Measurements from ENCODE around the gene SERPINB12.

Gene SERPINB12, protein sequence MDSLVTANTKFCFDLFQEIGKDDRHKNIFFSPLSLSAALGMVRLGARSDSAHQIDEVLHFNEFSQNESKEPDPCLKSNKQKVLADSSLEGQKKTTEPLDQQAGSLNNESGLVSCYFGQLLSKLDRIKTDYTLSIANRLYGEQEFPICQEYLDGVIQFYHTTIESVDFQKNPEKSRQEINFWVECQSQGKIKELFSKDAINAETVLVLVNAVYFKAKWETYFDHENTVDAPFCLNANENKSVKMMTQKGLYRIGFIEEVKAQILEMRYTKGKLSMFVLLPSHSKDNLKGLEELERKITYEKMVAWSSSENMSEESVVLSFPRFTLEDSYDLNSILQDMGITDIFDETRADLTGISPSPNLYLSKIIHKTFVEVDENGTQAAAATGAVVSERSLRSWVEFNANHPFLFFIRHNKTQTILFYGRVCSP

DNA sequence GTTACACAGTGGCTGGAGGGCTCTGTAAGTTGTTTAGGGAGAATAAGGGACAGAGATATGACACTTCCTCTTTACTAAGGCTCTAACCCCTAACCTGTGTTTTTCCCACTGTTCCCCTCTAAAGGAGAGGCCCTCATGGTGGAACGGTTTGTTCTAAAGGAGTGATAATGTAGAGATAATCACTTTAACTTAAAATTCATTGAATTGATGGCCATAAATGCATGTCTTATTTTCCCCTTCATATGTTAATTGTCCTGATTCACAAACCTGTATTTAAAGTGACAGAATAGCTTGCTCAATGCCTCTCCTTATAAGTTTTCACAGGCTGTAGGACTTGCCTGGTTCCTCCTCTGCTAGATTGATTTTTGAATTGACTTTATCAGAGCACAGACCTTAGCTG lies at the start of gene SERPINB12:
Gene SERPINB12, plus strand, starts transcription at position 301 of the 400 bp plus-strand sequence. CDS start 13,791 bp downstream, outside the sequence.
- FAIRE-seq (no peak), DNase-seq (ENCODE audit: low spot score) (no peak)

DNA sequence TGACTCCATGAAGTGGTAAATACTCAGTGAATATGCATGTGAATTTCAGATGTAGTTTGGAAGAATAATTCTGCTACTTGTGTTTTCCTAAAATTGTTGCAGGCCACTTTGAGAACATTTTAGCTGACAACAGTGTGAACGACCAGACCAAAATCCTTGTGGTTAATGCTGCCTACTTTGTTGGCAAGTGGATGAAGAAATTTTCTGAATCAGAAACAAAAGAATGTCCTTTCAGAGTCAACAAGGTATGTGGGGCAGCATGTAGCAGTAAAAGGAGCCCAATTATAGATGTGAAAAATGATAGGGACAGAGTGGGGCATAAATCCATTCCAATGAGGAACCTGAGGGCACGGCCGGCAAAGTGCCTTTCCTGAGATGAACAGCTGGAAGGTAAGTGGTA lies 49.3 kb upstream of the SERPINB12 start:
- FAIRE-seq (no peak), DNase-seq (ENCODE audit: low spot score) (no peak)

DNA sequence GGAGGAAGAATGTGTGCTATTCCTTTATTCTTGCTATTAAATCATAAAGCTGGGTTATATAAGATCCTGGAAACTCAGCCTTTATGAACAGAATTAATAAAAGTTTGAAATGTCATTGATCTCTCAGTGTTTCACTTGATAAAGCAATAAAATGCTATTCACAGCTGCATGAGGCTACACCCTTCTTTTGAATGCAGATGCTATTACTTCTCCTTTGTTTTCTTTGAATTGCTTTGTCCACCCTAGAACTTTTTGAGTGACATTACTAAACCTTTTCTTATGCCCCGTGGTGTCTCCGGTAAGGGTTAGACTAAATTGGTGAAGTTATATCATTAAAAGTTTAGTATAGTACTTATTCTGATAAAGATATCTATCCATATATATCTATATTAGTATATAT lies 46.5 kb upstream of the SERPINB12 start:
- no peak for FAIRE-seq
- DNase-seq (ENCODE audit: low spot score), result no peak

DNA sequence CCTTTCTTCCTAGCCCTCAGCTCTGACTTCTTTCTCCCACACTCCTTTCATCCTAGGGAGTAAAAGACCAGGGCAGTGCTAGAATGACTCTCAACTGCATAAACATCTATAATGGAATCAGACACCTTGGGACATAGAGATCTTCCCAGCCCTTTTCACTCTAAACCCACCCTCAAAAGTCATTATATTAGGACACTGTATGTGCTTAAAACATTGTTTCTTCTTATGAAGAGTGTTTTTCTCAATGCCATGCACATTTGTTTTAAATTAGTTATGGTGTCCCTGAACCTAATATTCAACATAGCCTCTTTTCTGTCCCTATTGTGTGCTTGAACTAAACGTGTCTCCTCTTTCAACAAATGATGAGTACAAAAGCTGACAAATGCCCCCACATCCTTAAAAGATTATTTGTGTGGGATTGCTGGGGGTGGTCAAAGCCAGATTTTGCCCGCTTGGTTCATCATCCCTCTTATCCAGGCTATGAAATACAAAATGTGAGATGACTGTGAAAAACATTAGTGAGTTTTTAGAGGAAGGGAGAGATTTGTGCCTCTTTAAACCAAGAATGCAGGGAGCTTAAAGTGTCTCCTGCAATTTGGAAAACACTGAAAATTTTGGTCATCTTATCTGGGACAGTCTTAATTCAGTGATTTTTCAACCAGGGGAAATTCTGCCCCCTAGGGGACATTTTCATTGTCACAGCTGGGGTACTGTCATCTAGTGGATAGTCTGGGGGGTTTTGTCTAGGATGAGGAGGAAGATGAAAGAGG lies 36.4 kb upstream of the SERPINB12 start:
- DNase-seq (ENCODE audit: low spot score), result no peak

DNA sequence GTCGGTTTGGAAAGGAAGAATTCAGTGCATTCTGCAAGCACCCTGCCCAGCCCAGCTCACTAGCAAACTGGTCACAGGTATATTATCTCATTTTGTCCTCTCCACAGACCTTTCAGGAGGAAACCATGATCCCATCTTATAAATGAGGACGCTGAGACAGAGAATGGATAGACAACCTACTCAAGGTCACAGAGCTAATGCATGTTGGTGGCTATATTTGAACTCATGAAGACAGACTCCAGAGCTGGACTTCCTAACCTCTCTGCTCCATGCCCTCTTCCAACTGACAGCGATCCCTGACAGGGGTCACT lies 35.9 kb upstream of the SERPINB12 start:
- no peak for FAIRE-seq
- DNase-seq (ENCODE audit: low spot score), result no peak

More for the DNA sequence above, 36.4 kb upstream of the SERPINB12 start:
- no peak for FAIRE-seq

DNA sequence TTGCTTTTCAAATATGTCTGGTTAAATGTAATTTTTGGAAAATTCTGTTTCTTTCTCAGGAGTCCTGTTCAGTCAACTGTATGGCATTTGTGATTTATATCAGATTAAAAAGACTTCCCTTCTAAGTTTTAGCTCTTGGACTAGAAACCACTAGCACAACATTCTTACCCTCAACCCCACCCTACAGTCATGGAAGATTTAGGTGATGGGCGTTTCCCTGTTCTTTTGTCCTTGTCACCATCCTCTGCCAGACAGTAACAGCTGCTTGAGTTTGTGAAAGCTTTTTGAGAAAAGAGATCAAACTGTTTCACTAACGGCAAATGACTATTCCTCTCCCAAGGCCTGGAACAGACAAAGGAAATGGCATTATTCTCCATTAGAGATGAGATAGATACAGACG lies 33.6 kb upstream of the SERPINB12 start:
- DNase-seq (ENCODE audit: low spot score) (no peak), FAIRE-seq (no peak)

DNA sequence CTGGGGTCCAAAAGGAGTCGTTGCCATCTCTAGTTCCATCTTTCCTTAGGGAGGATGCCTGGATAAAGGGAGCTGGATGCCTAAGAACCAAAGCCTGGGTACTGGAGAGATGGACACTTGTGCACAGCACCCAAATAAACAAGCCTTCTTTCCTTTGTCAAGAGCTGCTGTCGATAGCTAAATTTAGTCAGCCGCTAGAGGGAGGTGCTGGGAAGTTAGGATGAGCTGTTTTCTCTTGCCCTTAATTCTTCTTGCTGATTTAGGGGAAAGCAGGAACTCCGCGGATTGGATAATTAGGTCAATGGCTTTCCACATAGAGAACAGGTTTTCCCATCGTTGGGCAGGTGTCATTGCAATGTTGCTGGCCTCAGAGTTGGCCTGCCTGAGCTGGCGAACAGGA lies 30.9 kb upstream of the SERPINB12 start:
- FAIRE-seq (no peak), DNase-seq (ENCODE audit: low spot score) (no peak)

DNA sequence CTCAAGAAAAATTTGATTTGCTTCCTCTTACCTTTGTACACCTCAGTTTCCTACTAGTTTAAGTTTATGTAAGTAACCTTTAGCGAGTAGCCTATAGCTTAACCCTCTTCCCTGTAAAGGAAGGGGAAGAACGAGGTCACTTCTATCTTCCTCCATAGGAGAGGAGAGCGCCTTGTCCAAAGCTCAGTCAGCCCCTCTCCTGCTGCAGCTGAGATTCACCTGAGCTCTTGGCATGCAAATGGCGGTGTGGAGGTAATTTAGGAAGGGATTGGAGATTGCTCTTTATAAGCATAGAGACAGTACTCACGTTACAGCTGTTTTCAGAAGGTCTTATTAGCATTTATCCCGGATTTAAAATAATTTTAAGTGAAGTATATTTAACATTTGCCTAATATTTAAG lies 27.8 kb upstream of the SERPINB12 start:
- FAIRE-seq (no peak), DNase-seq (ENCODE audit: low spot score) (no peak)

DNA sequence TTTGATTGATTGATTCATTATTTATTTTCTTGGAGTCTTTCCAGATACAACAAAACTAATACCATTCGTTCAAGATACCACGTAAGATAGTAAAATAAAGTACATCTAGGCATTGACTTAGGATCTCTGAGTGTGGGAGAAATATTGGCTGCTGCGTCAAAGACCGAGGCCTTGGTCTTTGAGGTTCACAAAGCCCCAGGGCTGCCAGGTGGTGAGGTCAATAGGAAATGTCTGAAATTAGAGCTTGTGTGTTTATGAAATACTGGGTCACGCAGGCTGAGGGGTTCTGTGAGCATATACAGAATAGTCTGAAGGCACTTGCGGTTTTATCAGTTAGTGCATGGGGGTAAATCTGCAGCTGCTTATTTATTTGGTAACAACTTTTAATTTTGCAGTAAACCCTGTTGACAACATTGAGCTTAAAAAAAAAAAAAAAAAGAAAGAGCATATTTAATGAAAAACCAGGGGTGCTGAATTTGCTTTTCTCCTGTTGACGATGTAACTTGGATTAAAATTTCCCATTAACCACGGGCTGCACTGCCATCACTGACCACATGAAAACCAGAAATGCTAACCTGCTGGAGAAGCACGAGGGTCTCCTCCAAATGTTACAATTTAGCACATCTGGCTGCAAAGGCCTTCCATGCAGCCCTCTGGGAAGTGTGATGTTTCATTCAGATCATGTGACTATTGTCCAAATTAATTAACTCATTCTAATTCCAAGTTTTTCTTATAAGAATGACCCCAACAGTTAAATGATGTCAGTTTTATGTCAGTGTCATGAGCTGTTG lies 27.1 kb upstream of the SERPINB12 start:
- FAIRE-seq (no peak), DNase-seq (ENCODE audit: low spot score) (no peak)

DNA sequence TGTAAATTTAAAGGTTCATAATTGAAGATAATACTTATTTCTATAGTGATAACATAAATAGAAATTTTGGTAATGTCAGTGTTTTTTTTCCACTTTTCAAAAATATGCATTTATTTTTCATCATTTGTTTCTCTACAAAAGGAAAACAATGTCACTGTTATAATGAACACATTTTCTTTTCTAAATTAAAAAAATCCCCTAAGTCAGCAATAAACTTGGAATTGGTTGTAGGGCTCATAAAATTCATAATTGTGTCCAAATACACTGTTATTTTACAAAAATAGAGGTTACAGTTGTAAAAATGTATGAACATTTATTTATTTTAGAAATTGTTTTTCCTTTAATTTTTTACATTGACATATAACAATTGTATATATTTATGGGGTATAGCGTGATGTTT lies 26.4 kb upstream of the SERPINB12 start:
- FAIRE-seq, result no peak
- DNase-seq (ENCODE audit: low spot score), result no peak

DNA sequence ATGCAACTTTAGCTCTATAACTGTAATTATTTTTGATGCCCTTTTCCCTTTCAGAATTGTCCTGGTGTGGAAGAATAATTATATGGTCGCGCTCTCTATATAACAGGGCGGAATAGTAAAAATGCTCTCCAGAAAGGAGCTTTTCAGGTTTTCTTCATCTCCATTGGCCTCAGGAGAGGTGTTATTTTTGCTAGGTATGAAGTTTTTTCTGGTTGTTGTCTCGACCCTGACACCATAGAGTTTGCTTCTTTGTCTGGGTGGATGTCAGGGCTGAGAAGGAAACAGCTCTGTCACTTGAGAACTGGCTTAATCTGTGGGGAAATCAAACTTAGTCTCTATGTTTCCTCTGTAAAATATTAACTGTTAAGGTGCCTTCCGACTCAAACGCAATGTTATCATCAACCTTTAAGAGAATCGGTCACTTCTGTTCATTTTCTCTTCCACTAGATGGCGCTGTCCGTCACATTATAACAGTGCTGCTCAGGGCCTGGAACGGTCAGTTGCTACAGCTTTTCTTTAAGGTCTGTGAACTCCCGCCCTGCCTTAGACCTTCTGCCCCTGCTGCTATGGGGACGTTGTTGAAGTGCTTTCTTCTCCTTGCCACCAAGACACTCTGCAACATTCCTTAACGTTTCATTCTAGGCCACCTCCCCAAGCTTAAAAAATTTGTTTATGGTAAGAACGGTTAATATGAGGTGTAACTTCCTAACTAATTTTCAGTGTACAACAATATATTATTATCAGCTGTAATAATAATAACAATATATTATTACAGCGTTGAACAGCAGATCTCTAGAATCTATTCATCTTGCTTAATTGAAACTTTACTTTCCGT lies 23.8 kb upstream of the SERPINB12 start:
- DNase-seq (ENCODE audit: low spot score) (peak; percentile 62), FAIRE-seq (peak; percentile 70)

DNA sequence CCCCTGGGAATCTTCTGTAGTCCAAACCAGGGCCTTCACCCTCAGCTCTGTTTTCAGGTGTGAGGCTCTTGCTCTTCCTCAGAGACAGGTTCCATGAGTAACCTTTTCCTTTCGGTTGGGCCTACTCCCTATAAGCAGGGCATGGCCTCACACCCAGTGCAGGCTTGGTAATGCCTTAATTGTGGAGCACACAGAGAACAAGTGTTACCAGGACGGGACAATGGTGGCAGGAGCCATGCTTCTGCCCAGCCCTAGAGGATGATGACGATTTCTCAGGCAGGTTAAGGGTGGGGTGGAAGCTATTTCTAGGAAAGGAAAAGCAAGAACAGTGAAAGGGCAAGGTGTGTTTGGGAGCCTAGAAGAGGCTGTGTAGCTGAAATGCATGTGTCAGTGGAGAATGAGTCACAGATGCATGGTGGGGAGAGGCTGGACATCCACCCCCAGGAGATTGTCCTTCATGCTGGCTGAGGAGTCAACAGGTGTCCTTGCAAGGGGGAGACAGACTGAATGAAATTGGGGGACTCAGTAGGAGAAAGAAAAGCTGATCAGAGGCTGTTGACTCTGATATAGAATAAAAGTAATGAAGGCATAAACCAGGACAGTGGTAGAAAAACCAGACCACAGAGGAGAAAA lies 22.0 kb upstream of the SERPINB12 start:
- no peak for FAIRE-seq

DNA sequence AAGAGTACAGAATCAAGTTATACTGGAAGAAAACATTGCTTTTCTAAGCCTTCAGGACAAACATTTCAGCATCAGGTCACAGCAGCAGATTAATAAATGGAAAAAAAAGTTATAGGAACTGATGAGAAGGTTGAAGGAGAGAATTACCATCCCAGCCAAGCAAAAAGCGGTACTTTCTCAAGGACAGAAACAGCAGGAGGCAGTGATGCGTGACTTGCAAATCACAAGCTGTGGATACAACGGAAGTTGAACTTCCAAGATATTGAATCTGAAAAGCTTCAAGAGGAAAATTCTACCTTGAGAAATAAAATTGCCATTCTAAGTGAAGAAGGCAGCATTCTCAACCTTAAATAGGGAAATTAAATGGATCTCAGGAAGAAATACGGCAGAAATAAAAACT lies 18.5 kb upstream of the SERPINB12 start:
- DNase-seq (ENCODE audit: low spot score), result no peak

More for the DNA sequence above, 22.0 kb upstream of the SERPINB12 start:
- no peak for DNase-seq (ENCODE audit: low spot score)

DNA sequence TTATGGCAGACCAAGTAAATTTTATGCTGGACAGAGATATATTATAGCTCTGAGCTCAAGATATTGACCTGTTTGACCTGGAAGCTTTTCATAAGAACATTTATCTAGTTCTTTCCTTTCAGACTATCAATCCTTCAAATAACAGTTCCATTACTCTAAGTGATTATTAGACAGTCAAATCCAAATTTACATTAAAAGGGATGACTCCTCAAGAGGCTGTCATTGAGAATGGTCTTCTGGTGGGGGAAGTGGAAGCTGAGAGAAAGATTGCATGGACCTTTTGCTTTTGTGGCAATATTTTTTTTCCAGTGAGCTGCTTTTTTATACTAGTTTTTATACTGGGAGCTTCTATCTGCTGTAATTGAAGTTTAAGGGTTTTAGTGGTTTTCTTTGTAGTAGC lies 14.9 kb upstream of the SERPINB12 start:
- DNase-seq (ENCODE audit: low spot score) (no peak), FAIRE-seq (no peak)

More for the DNA sequence above, 18.5 kb upstream of the SERPINB12 start:
- FAIRE-seq, result no peak

DNA sequence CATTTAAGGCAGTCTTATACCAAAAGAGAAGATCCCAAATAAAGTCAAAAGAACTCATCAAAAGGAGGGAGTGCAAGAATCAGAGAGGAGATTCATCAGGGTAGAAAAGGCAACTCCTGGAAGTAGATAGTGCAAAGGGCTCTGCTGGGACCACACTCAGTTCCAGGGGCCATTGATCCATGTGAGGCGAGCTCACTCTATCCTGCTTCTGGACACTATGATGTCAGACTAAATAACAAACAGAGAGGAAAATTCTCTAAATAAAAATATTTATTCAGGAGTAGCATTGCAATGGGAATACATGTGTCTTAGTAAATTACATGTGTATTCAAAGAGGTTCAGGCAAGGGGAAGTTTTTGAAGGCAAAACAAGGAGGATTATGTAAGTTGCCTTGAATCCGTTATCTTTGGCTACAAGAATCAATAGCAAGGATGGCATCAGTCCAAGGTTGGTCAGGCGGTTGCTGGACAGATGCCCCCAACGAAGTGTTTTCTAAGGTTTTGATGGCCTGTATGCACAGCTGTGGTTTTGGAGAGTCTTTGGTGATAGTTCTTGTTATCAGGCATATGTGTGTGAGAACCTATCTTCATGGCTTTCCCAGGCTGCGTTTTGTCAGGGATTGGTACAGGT lies 13.2 kb upstream of the SERPINB12 start:
- no peak for DNase-seq (ENCODE audit: low spot score)

DNA sequence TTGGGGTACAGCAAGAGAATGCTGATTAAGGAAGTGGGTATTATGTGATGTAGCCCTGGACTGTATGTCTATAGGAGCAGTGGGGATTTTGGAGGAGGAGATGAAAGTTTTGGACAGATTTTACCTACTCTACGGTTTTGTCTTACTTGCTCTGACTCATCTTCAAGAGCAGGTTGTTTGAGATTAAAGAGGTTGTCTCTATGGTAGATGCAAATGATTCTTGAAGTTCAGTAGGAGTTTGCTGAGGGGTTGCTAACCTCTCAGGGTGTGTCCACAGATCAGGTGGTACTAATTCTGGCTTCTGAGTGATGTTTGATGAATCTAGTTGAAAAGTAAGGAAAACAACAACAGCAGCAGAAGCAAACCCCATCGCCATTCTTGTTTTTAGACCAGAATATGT lies 9.7 kb upstream of the SERPINB12 start:
- no peak for FAIRE-seq

More for the DNA sequence above, 13.2 kb upstream of the SERPINB12 start:
- FAIRE-seq, result no peak

DNA sequence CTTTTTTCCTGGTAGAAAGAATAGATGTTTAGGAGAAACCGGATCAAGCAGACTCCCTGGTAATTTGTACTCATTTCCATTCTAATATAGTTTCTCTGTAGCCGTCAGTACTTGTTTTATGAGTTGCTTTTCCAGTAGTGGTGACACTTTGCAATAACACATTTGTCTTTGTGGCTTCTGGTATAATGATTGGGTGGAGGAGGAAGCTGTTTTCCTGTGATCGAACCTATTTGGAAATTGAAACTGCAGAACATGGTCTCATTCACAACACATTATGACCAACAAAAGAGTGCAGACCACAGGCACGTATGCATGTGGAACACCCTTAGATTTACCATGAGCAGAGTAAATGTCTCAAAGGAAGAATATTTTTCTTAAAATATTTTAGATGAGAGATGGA lies 7.6 kb upstream of the SERPINB12 start:
- DNase-seq (ENCODE audit: low spot score) (no peak), FAIRE-seq (no peak)

More for the DNA sequence above, 9.7 kb upstream of the SERPINB12 start:
- no peak for DNase-seq (ENCODE audit: low spot score)

DNA sequence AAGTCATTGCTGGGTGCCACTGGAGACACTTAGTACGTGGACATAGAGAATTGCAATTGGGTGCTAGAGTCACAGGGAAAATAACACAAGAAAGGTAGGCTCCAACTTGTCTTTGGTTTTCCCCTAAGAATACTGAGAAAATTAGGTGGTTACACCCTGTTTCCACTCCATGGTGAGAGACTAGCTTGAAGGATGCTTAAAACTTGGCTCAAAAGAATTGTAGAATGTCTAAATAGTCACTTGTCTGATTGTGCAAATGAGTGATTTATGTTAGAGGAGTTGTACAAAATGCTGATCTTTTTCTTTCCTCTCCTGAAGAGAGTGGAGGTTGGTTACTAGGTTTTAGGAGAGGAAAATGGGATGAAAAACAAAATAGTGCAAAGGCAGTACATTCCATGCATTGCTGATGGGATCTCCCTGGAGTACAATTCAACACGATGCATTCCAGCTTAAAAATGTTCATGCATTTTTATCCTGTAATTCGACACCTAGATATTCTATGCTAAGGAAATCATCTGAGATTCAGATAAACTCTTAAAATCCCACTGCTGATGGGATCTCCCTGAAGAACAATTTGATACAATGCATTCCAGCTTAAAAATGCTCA lies 2.2 kb upstream of the SERPINB12 start:
- DNase-seq (ENCODE audit: low spot score) (no peak), FAIRE-seq (no peak)

DNA sequence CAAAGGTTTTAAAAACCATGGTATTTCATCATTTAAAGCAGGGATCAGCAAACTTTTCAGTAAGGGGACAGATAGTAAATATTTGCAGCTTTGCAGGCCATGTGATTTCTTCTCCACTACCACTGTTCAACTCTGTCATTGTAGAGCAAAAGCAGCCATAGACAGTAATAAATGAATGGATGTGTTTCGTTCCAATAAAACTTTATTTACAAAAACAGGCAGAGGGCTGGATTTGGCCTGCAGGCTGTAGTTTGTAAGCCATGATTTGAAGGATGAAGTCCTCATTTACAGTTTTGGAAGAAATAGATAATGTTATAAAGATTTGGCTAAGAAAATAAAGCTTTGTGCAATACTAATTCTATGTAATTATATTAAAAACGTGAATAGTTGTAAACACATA lies 1.8 kb downstream of the SERPINB12 start:
- FAIRE-seq, result no peak

DNA sequence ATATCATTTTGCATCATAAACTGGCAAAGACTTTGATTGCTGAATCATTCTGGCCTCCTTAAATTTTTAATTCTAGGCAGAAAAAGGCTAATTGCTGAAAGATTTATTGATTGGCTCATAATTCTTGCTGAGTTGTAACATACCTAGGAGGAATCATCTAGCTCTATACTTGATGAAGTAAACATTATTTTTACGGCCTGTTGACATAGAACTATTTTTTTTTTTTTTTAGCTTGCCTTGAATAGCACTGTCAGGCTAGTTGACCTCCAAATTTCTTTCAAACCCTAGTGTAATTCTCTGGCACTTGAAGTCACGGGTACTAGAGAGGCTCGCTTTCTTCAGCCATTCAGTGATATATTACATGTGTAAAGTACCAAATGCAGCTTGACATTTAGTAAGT lies 2.8 kb downstream of the SERPINB12 start:
- DNase-seq (ENCODE audit: low spot score), result no peak
- no peak for FAIRE-seq

More for the DNA sequence above, 1.8 kb downstream of the SERPINB12 start:
- no peak for DNase-seq (ENCODE audit: low spot score)
